ENCODE data around the gene ATL3.
"Not testable (repeated sequence)": the region's sequence is repeated elsewhere in the genome, so short reads cannot be mapped to it uniquely, and the experiment has no call there.

ATL3 gene

GRCh38 chr11:63671322-63672155, at the start of gene ATL3:
Gene ATL3 (minus strand): TSS chr11:63671376. CDS start chr11:63671335, 41 bp downstream.
- DNase-seq = peak; percentile 87 to 88

- DNase-seq = no peak
Measured at GRCh38 chr11:63720611-63721010, 49.4 kb upstream of the ATL3 start.

GRCh38 chr11:63719987-63720386, 48.8 kb upstream of the ATL3 start:
- no peak for DNase-seq

GRCh38 chr11:63719001-63719400, 47.8 kb upstream of the ATL3 start:
- DNase-seq = no peak

- DNase-seq = no peak
Measured at GRCh38 chr11:63716046-63716445, 44.9 kb upstream of the ATL3 start.

- no peak for DNase-seq
Measured at GRCh38 chr11:63713766-63714165, 42.6 kb upstream of the ATL3 start.

- no peak for DNase-seq
Measured at GRCh38 chr11:63711838-63712237, 40.7 kb upstream of the ATL3 start.

GRCh38 chr11:63710476-63711217, 39.5 kb upstream of the ATL3 start:
- no peak for DNase-seq

GRCh38 chr11:63709336-63709884, 38.2 kb upstream of the ATL3 start:
- no peak for DNase-seq

GRCh38 chr11:63708764-63709163, 37.6 kb upstream of the ATL3 start:
- no peak for DNase-seq

- no peak for DNase-seq
Measured at GRCh38 chr11:63705526-63705925, 34.4 kb upstream of the ATL3 start.

- no peak for DNase-seq
Measured at GRCh38 chr11:63699896-63700295, 28.7 kb upstream of the ATL3 start.

- no peak for DNase-seq
Measured at GRCh38 chr11:63698976-63699733, 28.0 kb upstream of the ATL3 start.

- no peak for DNase-seq
Measured at GRCh38 chr11:63694596-63694995, 23.4 kb upstream of the ATL3 start.

GRCh38 chr11:63687845-63688244, 16.7 kb upstream of the ATL3 start:
- DNase-seq = no peak

- no peak for DNase-seq
Measured at GRCh38 chr11:63686926-63687325, 15.8 kb upstream of the ATL3 start.

GRCh38 chr11:63685158-63685721, 14.1 kb upstream of the ATL3 start:
- not testable (repeated sequence) for DNase-seq

- no peak for DNase-seq
Measured at GRCh38 chr11:63683133-63683991, 12.2 kb upstream of the ATL3 start.

GRCh38 chr11:63682066-63683021, 11.2 kb upstream of the ATL3 start:
- DNase-seq = peak in 1 of 2 donors; percentile 12

- peak; percentile 97 to 98 for DNase-seq
Measured at GRCh38 chr11:63681321-63682065, 10.3 kb upstream of the ATL3 start, which contains the start of gene RTN3. Gene RTN3 (plus strand): TSS chr11:63681500. CDS start chr11:63681637, 137 bp downstream.

All from stimulated activated CD4-positive, alpha-beta T cell treated with anti-CD3 and anti-CD28 coated beads, Interleukin-2, amount 100 ng/mL, for 48 hours (primary cell).